ENCODE data around the gene NDUFS1. TPM values are rescaled to one million over a fixed set of nuclear protein-coding genes. Genes with fewer than 3 reads are reported as not detected.
A peak's percentile ranks its signal among the peaks of the same experiment; 100 is the strongest.
"Not testable (repeated sequence)": the region's sequence is repeated elsewhere in the genome, so short reads cannot be mapped to it uniquely, and the experiment has no call there.

The NDUFS1 gene
- total RNA-seq, 1 experiment from 2014 or later = 83.6 TPM

- Histone ChIP-seq H3K4me1 (ENCODE audit: low read length) (no peaks in the 10 kb centered on the region), H3K36me3 (ENCODE audit: insufficient read depth, low read length) (no peaks in the 10 kb centered on the region), H2AFZ (ENCODE audit: low read length) (no peak overlapping the region), H4K20me1 (ENCODE audit: insufficient read depth, low read depth, low read length) (no peaks in the 10 kb centered on the region), H3K27ac (ENCODE audit: low read length) (no peak overlapping the region), H3K79me2 (ENCODE audit: low read length) (no peaks in the 10 kb centered on the region), H3K27me3 (ENCODE audit: low read length) (no peaks in the 10 kb centered on the region), H3K9me2 (replicated peaks; ENCODE audit: insufficient read depth, low read length) (no peaks in the 10 kb centered on the region), H3K4me2 (ENCODE audit: low read depth, low read length, poor library complexity, severe bottlenecking) (no peak overlapping the region), H3K4me3 (ENCODE audit: low read length) (no peak overlapping the region), H3K9me3 (ENCODE audit: low read length) (no peaks in the 10 kb centered on the region), H3K9ac (ENCODE audit: low read length) (no peak overlapping the region)
- DNase-seq = no peak
Observed at GRCh38 chr2:206173147-206173546, 13.9 kb upstream of the NDUFS1 start.

GRCh38 chr2:206171624-206172397 lies 12.6 kb upstream of the NDUFS1 start:
- not testable (repeated sequence) for H3K9ac ChIP-seq (ENCODE audit: low read length); H3K9me3 ChIP-seq (ENCODE audit: low read length); H3K27ac ChIP-seq (ENCODE audit: low read length); H2AFZ ChIP-seq (ENCODE audit: low read length); H3K36me3 ChIP-seq (ENCODE audit: insufficient read depth, low read length); DNase-seq; H3K79me2 ChIP-seq (ENCODE audit: low read length); H4K20me1 ChIP-seq (ENCODE audit: insufficient read depth, low read depth, low read length); H3K4me1 ChIP-seq (ENCODE audit: low read length); H3K4me2 ChIP-seq (ENCODE audit: low read depth, low read length, poor library complexity, severe bottlenecking); H3K4me3 ChIP-seq (ENCODE audit: low read length); H3K9me2 ChIP-seq (replicated peaks; ENCODE audit: insufficient read depth, low read length); H3K27me3 ChIP-seq (ENCODE audit: low read length)

- H3K9ac ChIP-seq (ENCODE audit: low read length); H3K79me2 ChIP-seq (ENCODE audit: low read length); H3K4me2 ChIP-seq (ENCODE audit: low read depth, low read length, poor library complexity, severe bottlenecking); H3K4me1 ChIP-seq (ENCODE audit: low read length); DNase-seq; H3K9me3 ChIP-seq (ENCODE audit: low read length); H3K9me2 ChIP-seq (replicated peaks; ENCODE audit: insufficient read depth, low read length); H3K36me3 ChIP-seq (ENCODE audit: insufficient read depth, low read length); H3K4me3 ChIP-seq (ENCODE audit: low read length); H3K27ac ChIP-seq (ENCODE audit: low read length); H4K20me1 ChIP-seq (ENCODE audit: insufficient read depth, low read depth, low read length); H3K27me3 ChIP-seq (ENCODE audit: low read length); H2AFZ ChIP-seq (ENCODE audit: low read length): not testable (repeated sequence)
Observed at GRCh38 chr2:206168230-206168629, 9.0 kb upstream of the NDUFS1 start.

- Histone ChIP-seq H3K4me1 (ENCODE audit: low read length) (peaks cover 17% of the 10 kb centered on the region), H3K9me2 (replicated peaks; ENCODE audit: insufficient read depth, low read length) (no peaks in the 10 kb centered on the region), H3K9me3 (ENCODE audit: low read length) (no peaks in the 10 kb centered on the region), H3K4me3 (ENCODE audit: low read length) (no peak overlapping the region), H3K27ac (ENCODE audit: low read length) (no peak overlapping the region), H4K20me1 (ENCODE audit: insufficient read depth, low read depth, low read length) (peaks cover 9% of the 10 kb centered on the region; the same call in 1 of the 2 replicates), H3K36me3 (ENCODE audit: insufficient read depth, low read length) (peaks cover 37% of the 10 kb centered on the region), H3K9ac (ENCODE audit: low read length) (no peak overlapping the region), H3K27me3 (ENCODE audit: low read length) (no peaks in the 10 kb centered on the region), H2AFZ (ENCODE audit: low read length) (no peak overlapping the region), H3K79me2 (ENCODE audit: low read length) (peaks cover 24% of the 10 kb centered on the region), H3K4me2 (ENCODE audit: low read depth, low read length, poor library complexity, severe bottlenecking) (no peak overlapping the region)
- peak; percentile 73 for DNase-seq
Observed at GRCh38 chr2:206164261-206164862, 5.1 kb upstream of the NDUFS1 start.

GRCh38 chr2:206163251-206163880 lies 4.1 kb upstream of the NDUFS1 start:
- no peak overlapping the region for H3K4me3 ChIP-seq (ENCODE audit: low read length)
- peak; percentile 54 for DNase-seq
- H3K27ac ChIP-seq (ENCODE audit: low read length) = no peak overlapping the region
- no peaks in the 10 kb centered on the region for H3K9me2 ChIP-seq (replicated peaks; ENCODE audit: insufficient read depth, low read length)
- no peak overlapping the region for H2AFZ ChIP-seq (ENCODE audit: low read length)
- peaks cover 34% of the 10 kb centered on the region for H3K79me2 ChIP-seq (ENCODE audit: low read length)
- peaks cover 17% of the 10 kb centered on the region for H3K4me1 ChIP-seq (ENCODE audit: low read length)
- H3K36me3 ChIP-seq (ENCODE audit: insufficient read depth, low read length) = peaks cover 37% of the 10 kb centered on the region
- H3K9me3 ChIP-seq (ENCODE audit: low read length) = no peaks in the 10 kb centered on the region
- H3K27me3 ChIP-seq (ENCODE audit: low read length) = no peaks in the 10 kb centered on the region
- no peak overlapping the region for H3K4me2 ChIP-seq (ENCODE audit: low read depth, low read length, poor library complexity, severe bottlenecking)
- H4K20me1 ChIP-seq (ENCODE audit: insufficient read depth, low read depth, low read length) = peaks cover 9% of the 10 kb centered on the region; the same call in 1 of the 2 replicates
- no peak overlapping the region for H3K9ac ChIP-seq (ENCODE audit: low read length)

GRCh38 chr2:206162401-206162800 lies 3.2 kb upstream of the NDUFS1 start:
- Histone ChIP-seq H3K79me2 (ENCODE audit: low read length) (peaks cover 43% of the 10 kb centered on the region), H3K4me1 (ENCODE audit: low read length) (peaks cover 26% of the 10 kb centered on the region), H3K36me3 (ENCODE audit: insufficient read depth, low read length) (peaks cover 37% of the 10 kb centered on the region)
- not testable (repeated sequence) for H3K4me2 ChIP-seq (ENCODE audit: low read depth, low read length, poor library complexity, severe bottlenecking); H3K27ac ChIP-seq (ENCODE audit: low read length); H2AFZ ChIP-seq (ENCODE audit: low read length); H3K9me3 ChIP-seq (ENCODE audit: low read length); H3K4me3 ChIP-seq (ENCODE audit: low read length); H3K27me3 ChIP-seq (ENCODE audit: low read length); DNase-seq; H3K9me2 ChIP-seq (replicated peaks; ENCODE audit: insufficient read depth, low read length); H4K20me1 ChIP-seq (ENCODE audit: insufficient read depth, low read depth, low read length); H3K9ac ChIP-seq (ENCODE audit: low read length)

GRCh38 chr2:206160807-206161179 lies 1.5 kb upstream of the NDUFS1 start:
- Histone ChIP-seq H3K4me1 (ENCODE audit: low read length) (peaks cover 29% of the 10 kb centered on the region), H3K27me3 (ENCODE audit: low read length) (no peaks in the 10 kb centered on the region), H3K4me2 (ENCODE audit: low read depth, low read length, poor library complexity, severe bottlenecking) (peak overlapping the region; percentile 74), H3K79me2 (ENCODE audit: low read length) (peaks cover 59% of the 10 kb centered on the region), H3K9me2 (replicated peaks; ENCODE audit: insufficient read depth, low read length) (no peaks in the 10 kb centered on the region), H3K4me3 (ENCODE audit: low read length) (peak overlapping the region; percentile 75), H3K27ac (ENCODE audit: low read length) (peak overlapping the region; percentile 81), H3K9ac (ENCODE audit: low read length) (peak overlapping the region; percentile 85), H3K9me3 (ENCODE audit: low read length) (no peaks in the 10 kb centered on the region), H4K20me1 (ENCODE audit: insufficient read depth, low read depth, low read length) (peaks cover 9% of the 10 kb centered on the region; the same call in 1 of the 2 replicates), H3K36me3 (ENCODE audit: insufficient read depth, low read length) (peaks cover 41% of the 10 kb centered on the region), H2AFZ (ENCODE audit: low read length) (no peak overlapping the region)
- no peak for DNase-seq

GRCh38 chr2:206160125-206160806 lies 1.0 kb upstream of the NDUFS1 start:
- H3K36me3 ChIP-seq (ENCODE audit: insufficient read depth, low read length) = peaks cover 41% of the 10 kb centered on the region

More at GRCh38 chr2:206160125-206160806, 1.0 kb upstream of the NDUFS1 start:
- H3K4me2 ChIP-seq (ENCODE audit: low read depth, low read length, poor library complexity, severe bottlenecking) = peak overlapping the region; percentile 74
- peak overlapping the region; percentile 81 for H3K27ac ChIP-seq (ENCODE audit: low read length)
- H3K4me1 ChIP-seq (ENCODE audit: low read length) = peaks cover 29% of the 10 kb centered on the region
- no peaks in the 10 kb centered on the region for H3K9me2 ChIP-seq (replicated peaks; ENCODE audit: insufficient read depth, low read length)
- peak overlapping the region; percentile 85 for H3K9ac ChIP-seq (ENCODE audit: low read length)
- DNase-seq = peak; percentile 43
- peak overlapping the region; percentile 75 for H3K4me3 ChIP-seq (ENCODE audit: low read length)
- H2AFZ ChIP-seq (ENCODE audit: low read length) = no peak overlapping the region
- no peaks in the 10 kb centered on the region for H3K9me3 ChIP-seq (ENCODE audit: low read length)
- H3K27me3 ChIP-seq (ENCODE audit: low read length) = no peaks in the 10 kb centered on the region
- H3K79me2 ChIP-seq (ENCODE audit: low read length) = peaks cover 65% of the 10 kb centered on the region
- peaks cover 9% of the 10 kb centered on the region; the same call in 1 of the 2 replicates for H4K20me1 ChIP-seq (ENCODE audit: insufficient read depth, low read depth, low read length)

All from Karpas-422 (cell line).